Heart right ventricle (tissue), 16 donors: ENCODE results near the gene GPATCH3. TPM values are rescaled to one million over a fixed set of nuclear protein-coding genes. Genes with fewer than 3 reads are reported as not detected.

Experiments
- ATAC-seq, 8 donors: fragments of 200-7000 bp; cut with Tn5 transposase; one replicate each; pipeline ENCODE4 v1.9.1; 2020; ENCODE audit warnings: mild to moderate bottlenecking in 8 of 8, moderate library complexity in 8 of 8, moderate number of reproducible peaks in 1 of 8
- DNase-seq, 2 donors: peaks; one replicate each; pipeline ENCODE4 v3.0.0-alpha.2; 2020
- H3K27ac ChIP-seq, 10 donors: fragments of 200-600 bp; sonication (generic) in 2 of 10; one replicate each; pipeline versions ENCODE4 v1.5.0 to v1.8.0; 2020 to 2022; ENCODE audit warnings: mild to moderate bottlenecking in 3 of 10
- H3K27me3 ChIP-seq, 7 donors: fragments of 200-600 bp; one replicate each; pipeline ENCODE4 v1.8.0; 2021 to 2022; ENCODE audit warnings: mild to moderate bottlenecking in 2 of 7
- H3K36me3 ChIP-seq, 9 donors: fragments of 200-600 bp; sonication (generic) in 1 of 9; one replicate each; pipeline versions ENCODE4 v1.5.0 to v1.8.0; 2020 to 2022; ENCODE audit warnings: mild to moderate bottlenecking in 2 of 9
- H3K4me1 ChIP-seq, 9 donors: fragments of 200-600 bp; sonication (generic) in 1 of 9; one replicate each; pipeline versions ENCODE4 v1.5.0 to v1.8.0; 2020 to 2022; ENCODE audit warnings: mild to moderate bottlenecking in 4 of 9
- H3K4me3 ChIP-seq, 10 donors: fragments of 200-600 bp; sonication (generic) in 2 of 10; one replicate each; pipeline versions ENCODE4 v1.5.0 to v1.8.0; 2020 to 2022; ENCODE audit warnings: mild to moderate bottlenecking in 7 of 10, moderate library complexity in 2 of 10
- H3K9me3 ChIP-seq, 11 donors: fragments of 200-600 bp in 10 of 11; sonication (generic) in 2 of 11; one replicate each; pipeline versions ENCODE4 v1.5.0 to v1.8.0; 2013 to 2022; ENCODE audit warnings: mild to moderate bottlenecking in 2 of 11, control low read depth in 1 of 11, moderate library complexity in 1 of 11
- WGBS, 2 donors: extraction: QIAGEN DNeasy Blood & Tissue Kit; methylation state at CpG; one replicate each; pipeline ENCODE4 v1.1.7; 2013; ENCODE audit warnings: inconsistent platforms in 1 of 2; 5-methylcytosine and 5-hydroxymethylcytosine counted together
- intact Hi-C, 10 donors: fragments of 100-400 bp; cut with DNase I; formaldehyde crosslinking; loops; one replicate each; pipeline versions ENCODE4 v1.11.1 to v1.14.2; 2022
- polyA plus RNA-seq, 2 donors: library from polyadenylated mRNA; stranded (reverse); fragments of 200-250 nt; gene quantifications; one replicate each; pipeline ENCODE4 v1.2.3, GENCODE V29; 2013
- total RNA-seq, 10 donors: library from RNA; stranded (reverse); fragmentation: NEBNext Ultra II Directional in 3 of 10; extraction: Animal tissue kit (Norgen Biotek cat#: 25700) in 3 of 10; gene quantifications; one replicate each; pipeline versions ENCODE4 v1.2.1 to v1.2.4, GENCODE V29; 2021 to 2023
- TF ChIP-seq, protein P1 (sequence below), 9 donors: fragments of 200-600 bp; sonication (generic) in 2 of 9; IDR thresholded peaks; one replicate each; pipeline versions ENCODE4 v1.5.0 to v1.8.0; 2021 to 2022; ENCODE audit warnings: antibody characterized with exemption in 9 of 9, mild to moderate bottlenecking in 5 of 9, moderate library complexity in 1 of 9
- donor health status: Arrhythmogenic right ventricular cardiomyopathy.
- donor health status: ischemic (EF 13 %, LVEDD 7.1; RV severe dilation, severe dysfunction).
- donor health status: healthy with polysubstance abuse.
- donor health status: DM: no; HTN: yes; CAD: no.
- donor health status: DM: no; HTN: no; CAD: no.
- donor health status: ischemic (EF 25% LVEDD 6.9; RV normal size, moderate dysfunction).
- donor health status: ischemic (EF 25% LVEDD 5.7; RV mildly dilated, moderate dysfunction).
- donor health status: healthy.
- donor health status: DM: yes; HTN: yes; CAD: no.
- donor health status: Ischemic cardiomyopathy.
- donor health status: ischemic (EF 35%, LVEDD 5.7; RV mildly dilated, moderate dysfunction).
- donor health status: nonischemic (EF 11% LVEDD 7.7; RV severe dilation, severe dysfunction).
- donor health status: DM: yes; HTN: yes; CAD: no.
- donor health status: PGD.
- donor health status: ischemic (EF 29% LVEDD 5.4; RV normal size, mild dysfunction).
- donor health status: nonischemic (EF 23%, LVEDD 6.1; RV moderate dilation, normal function).

Gene GPATCH3
- total and polyA plus RNA-seq, 12 donors = 6.5 to 19.5 (median 8.6) TPM

DNA sequence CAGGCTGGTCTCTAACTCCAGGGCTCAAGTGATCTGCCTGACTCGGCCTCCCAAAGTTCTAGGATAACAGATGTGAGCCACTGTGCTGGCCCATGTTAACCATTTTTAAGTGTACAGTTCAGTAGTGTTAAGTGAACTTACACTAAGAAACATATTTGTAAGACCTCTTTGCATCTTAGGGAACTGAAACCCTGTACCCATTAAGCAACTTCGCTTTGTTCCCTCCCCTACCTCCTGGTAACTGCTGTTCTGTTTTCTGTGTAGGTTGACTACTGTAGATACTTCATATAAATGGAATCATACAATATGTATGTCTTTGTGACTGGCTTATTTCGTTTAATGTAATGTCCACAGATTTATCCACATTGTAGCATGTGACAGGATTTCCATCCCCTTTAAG, 32.3 kb upstream of the GPATCH3 start:
- Histone ChIP-seq H3K4me1 (peaks cover 0 to 7% (median 2%) of the 10 kb centered on the region in 9 donors), H3K27me3 (no peaks in the 10 kb centered on the region), H3K9me3 (no peaks in the 10 kb centered on the region), H3K4me3 (no peak overlapping the region), H3K27ac (no peak overlapping the region), H3K36me3 (peaks cover 0 to 92% (median 11%) of the 10 kb centered on the region in 9 donors)
- ATAC-seq (no peak), DNase-seq (no peak)
- intact Hi-C loops = no loop called here
- WGBS, 2 donors = 87 to 89% methylated on average over 3 of the region's 3 CpGs
- TF ChIP-seq, protein P1, sequence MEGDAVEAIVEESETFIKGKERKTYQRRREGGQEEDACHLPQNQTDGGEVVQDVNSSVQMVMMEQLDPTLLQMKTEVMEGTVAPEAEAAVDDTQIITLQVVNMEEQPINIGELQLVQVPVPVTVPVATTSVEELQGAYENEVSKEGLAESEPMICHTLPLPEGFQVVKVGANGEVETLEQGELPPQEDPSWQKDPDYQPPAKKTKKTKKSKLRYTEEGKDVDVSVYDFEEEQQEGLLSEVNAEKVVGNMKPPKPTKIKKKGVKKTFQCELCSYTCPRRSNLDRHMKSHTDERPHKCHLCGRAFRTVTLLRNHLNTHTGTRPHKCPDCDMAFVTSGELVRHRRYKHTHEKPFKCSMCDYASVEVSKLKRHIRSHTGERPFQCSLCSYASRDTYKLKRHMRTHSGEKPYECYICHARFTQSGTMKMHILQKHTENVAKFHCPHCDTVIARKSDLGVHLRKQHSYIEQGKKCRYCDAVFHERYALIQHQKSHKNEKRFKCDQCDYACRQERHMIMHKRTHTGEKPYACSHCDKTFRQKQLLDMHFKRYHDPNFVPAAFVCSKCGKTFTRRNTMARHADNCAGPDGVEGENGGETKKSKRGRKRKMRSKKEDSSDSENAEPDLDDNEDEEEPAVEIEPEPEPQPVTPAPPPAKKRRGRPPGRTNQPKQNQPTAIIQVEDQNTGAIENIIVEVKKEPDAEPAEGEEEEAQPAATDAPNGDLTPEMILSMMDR (IDR thresholded peaks at IDR 0.05) = no peak

DNA sequence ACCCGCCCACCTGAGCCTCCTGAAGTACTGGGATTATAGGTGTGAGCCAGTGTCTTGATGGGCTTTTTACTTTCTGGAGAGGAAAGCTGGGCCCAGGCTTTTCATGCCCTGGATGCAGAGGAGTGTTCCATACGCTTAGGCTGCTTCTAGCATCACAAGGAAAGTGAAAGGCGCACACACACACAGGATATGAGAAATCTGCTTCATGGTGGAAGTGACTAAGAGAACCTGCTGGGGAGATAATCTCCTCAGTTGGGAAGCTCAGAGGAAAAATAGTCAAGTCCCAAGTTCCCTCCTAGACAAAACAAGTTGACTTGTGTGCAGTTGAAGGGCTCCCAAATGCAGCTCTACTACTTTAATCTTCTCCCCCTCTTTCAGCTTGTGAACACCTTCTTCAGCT, 23.4 kb upstream of the GPATCH3 start:
- H3K9me3 ChIP-seq = no peaks in the 10 kb centered on the region
- H3K4me1 ChIP-seq = peaks cover 7 to 28% (median 22%) of the 10 kb centered on the region in 9 donors
- 90 to 92% methylated on average over 3 of the region's 3 CpGs for WGBS, 2 donors
- peaks cover 0 to 58% (median 21%) of the 10 kb centered on the region in 9 donors for H3K36me3 ChIP-seq
- DNase-seq (no peak), ATAC-seq (no peak)
- H3K4me3 ChIP-seq = no peak overlapping the region
- TF ChIP-seq, protein P1 (IDR thresholded peaks at IDR 0.05) = no peak
- H3K27me3 ChIP-seq = no peaks in the 10 kb centered on the region
- intact Hi-C loops = loop anchor here in 1 of 10 donors (5.0 kb wide), 1 partner anchor 74 kb away; no protein-coding TSS in a partner anchor
- H3K27ac ChIP-seq = peak overlapping the region in 1 of 10 donors; percentile 8

- WGBS, 2 donors = 89 to 90% methylated on average over 3 of the region's 3 CpGs
- no peaks in the 10 kb centered on the region for H3K9me3 ChIP-seq
- DNase-seq (no peak), ATAC-seq (no peak)
- no peak overlapping the region for H3K27ac ChIP-seq
- TF ChIP-seq, protein P1 (IDR thresholded peaks at IDR 0.05) = no peak
- intact Hi-C loops = loop anchor here in 1 of 10 donors (5.0 kb wide), 1 partner anchor 74 kb away; no protein-coding TSS in a partner anchor
- H3K36me3 ChIP-seq = peaks cover 0 to 50% (median 21%) of the 10 kb centered on the region in 9 donors
- no peaks in the 10 kb centered on the region for H3K27me3 ChIP-seq
- H3K4me1 ChIP-seq = peaks cover 7 to 28% (median 22%) of the 10 kb centered on the region in 9 donors
- peak overlapping the region in 6 of 10 donors; percentile 84 to 98 (median 94) for H3K4me3 ChIP-seq
Observed at GRCh38 chr1:26922901-26923300, 22.6 kb upstream of the GPATCH3 start.

DNA sequence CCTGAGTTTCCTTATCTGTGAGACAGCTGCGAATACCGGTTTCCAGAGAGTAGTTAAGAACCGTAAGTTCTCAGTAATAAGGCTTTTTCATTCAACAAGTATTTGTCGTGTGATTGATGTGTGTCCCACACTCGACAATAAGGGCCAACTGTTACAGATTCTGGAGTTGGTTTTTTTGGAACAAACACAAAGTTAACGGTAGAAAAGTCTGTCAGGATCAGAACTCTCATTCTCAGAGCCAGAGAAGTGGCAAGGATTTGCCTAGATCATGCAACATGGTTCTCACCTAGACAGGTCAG, 22.1 kb upstream of the GPATCH3 start:
- ATAC-seq (no peak), DNase-seq (no peak)
- peaks cover 0 to 44% (median 21%) of the 10 kb centered on the region in 9 donors for H3K36me3 ChIP-seq
- peak overlapping the region in 6 of 10 donors; percentile 86 to 95 (median 88) for H3K27ac ChIP-seq
- H3K4me3 ChIP-seq = peak overlapping the region; percentile 84 to 98 (median 92)
- TF ChIP-seq, protein P1 (IDR thresholded peaks at IDR 0.05) = no peak
- H3K4me1 ChIP-seq = peaks cover 7 to 28% (median 22%) of the 10 kb centered on the region in 9 donors
- WGBS, 2 donors = 23 to 26% methylated on average over 6 of the region's 6 CpGs
- H3K27me3 ChIP-seq = no peaks in the 10 kb centered on the region
- intact Hi-C loops = loop anchor here in 1 of 10 donors (5.0 kb wide), 1 partner anchor 75 kb away; no protein-coding TSS in a partner anchor
- H3K9me3 ChIP-seq = no peaks in the 10 kb centered on the region
